ENCODE measurements around the gene UBASH3B.

DNA sequence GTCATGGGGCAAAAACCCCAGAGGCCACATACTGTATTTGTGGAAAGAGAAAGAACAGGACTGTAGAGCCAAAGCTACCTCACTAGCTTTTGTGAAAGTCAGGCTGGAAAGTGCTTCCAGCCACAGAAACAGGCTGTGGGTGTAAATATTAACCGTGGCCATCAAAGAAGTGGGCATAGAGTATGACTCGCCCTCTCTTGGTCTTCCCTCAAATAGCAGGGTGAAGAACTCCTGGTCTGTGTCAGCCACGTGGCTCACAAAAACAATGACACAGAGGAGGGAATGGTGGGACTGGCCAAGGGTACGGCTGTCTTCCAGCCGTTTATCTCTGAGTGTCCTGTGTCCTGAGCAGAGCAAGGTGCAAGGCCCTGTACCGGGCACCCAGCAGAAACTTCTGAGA lies 37.6 kb upstream of the UBASH3B start:
- TF ChIP-seq POLR2A (IDR thresholded peaks at IDR 0.05) (no peak), POLR2AphosphoS5 (IDR thresholded peaks at IDR 0.05) (no peak), EP300 (IDR thresholded peaks at IDR 0.05) (no peak)
- TF ChIP-seq, protein P1, sequence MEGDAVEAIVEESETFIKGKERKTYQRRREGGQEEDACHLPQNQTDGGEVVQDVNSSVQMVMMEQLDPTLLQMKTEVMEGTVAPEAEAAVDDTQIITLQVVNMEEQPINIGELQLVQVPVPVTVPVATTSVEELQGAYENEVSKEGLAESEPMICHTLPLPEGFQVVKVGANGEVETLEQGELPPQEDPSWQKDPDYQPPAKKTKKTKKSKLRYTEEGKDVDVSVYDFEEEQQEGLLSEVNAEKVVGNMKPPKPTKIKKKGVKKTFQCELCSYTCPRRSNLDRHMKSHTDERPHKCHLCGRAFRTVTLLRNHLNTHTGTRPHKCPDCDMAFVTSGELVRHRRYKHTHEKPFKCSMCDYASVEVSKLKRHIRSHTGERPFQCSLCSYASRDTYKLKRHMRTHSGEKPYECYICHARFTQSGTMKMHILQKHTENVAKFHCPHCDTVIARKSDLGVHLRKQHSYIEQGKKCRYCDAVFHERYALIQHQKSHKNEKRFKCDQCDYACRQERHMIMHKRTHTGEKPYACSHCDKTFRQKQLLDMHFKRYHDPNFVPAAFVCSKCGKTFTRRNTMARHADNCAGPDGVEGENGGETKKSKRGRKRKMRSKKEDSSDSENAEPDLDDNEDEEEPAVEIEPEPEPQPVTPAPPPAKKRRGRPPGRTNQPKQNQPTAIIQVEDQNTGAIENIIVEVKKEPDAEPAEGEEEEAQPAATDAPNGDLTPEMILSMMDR (IDR thresholded peaks at IDR 0.05) = no peak

All from gastroesophageal sphincter (tissue), 3 donors.